PFSK-1 (cell line): ENCODE measurements around the gene ABHD15.

Experiments
- POLR2AphosphoS5 ChIP-seq: IDR thresholded peaks from 2 replicates; pipeline ENCODE4 v1.6.1; 2012; ENCODE audit warnings: low read depth, mild to moderate bottlenecking, control low read depth, low read length, moderate library complexity
- TAF1 ChIP-seq: IDR thresholded peaks from 2 replicates; pipeline ENCODE4 v1.6.1; 2012; ENCODE audit warnings: low read length, control low read depth, borderline replicate concordance; ENCODE audit not compliant: insufficient read depth
- TF ChIP-seq, protein P1 (sequence below), 2 experiments: IDR thresholded peaks; 2 replicates each; pipeline versions ENCODE4 v1.6.1 to v1.8.0; 2011 to 2012; ENCODE audit warnings: low read depth in 2 of 2, low read length in 2 of 2, control low read depth in 1 of 2, inconsistent platforms in 1 of 2, mild to moderate bottlenecking in 1 of 2, moderate library complexity in 1 of 2; ENCODE audit not compliant: insufficient read depth in 1 of 2

DNA sequence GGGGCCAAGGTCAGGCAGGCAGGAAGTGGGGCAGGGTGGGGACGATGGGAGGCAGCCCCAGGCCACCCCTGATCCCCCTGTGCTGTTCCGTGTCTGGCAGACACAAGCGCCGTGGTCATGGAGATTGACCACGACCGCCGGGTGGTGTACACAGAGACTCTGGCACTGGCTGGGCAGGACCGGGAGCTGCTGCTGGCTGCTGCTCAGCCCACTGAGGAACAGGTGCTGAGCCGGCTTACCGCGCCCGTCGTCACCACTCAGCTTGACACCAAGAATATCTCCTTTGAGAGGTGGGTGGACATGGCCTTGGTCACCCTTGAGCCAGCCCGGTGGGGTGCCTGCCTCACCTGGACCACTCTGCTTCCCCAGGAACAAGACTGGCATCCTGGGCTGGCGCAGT, 42.1 kb upstream of the ABHD15 start:
- TF ChIP-seq, protein P1, sequence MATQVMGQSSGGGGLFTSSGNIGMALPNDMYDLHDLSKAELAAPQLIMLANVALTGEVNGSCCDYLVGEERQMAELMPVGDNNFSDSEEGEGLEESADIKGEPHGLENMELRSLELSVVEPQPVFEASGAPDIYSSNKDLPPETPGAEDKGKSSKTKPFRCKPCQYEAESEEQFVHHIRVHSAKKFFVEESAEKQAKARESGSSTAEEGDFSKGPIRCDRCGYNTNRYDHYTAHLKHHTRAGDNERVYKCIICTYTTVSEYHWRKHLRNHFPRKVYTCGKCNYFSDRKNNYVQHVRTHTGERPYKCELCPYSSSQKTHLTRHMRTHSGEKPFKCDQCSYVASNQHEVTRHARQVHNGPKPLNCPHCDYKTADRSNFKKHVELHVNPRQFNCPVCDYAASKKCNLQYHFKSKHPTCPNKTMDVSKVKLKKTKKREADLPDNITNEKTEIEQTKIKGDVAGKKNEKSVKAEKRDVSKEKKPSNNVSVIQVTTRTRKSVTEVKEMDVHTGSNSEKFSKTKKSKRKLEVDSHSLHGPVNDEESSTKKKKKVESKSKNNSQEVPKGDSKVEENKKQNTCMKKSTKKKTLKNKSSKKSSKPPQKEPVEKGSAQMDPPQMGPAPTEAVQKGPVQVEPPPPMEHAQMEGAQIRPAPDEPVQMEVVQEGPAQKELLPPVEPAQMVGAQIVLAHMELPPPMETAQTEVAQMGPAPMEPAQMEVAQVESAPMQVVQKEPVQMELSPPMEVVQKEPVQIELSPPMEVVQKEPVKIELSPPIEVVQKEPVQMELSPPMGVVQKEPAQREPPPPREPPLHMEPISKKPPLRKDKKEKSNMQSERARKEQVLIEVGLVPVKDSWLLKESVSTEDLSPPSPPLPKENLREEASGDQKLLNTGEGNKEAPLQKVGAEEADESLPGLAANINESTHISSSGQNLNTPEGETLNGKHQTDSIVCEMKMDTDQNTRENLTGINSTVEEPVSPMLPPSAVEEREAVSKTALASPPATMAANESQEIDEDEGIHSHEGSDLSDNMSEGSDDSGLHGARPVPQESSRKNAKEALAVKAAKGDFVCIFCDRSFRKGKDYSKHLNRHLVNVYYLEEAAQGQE (IDR thresholded peaks at IDR 0.05; ENCODE audit: insufficient read depth in 1 of 2, low read depth in 2 of 2, low read length in 2 of 2), result no peak
- no peak for TF ChIP-seq TAF1
- TF ChIP-seq POLR2AphosphoS5, result no peak
